Measurements from ENCODE around the gene TAS2R14.

Gene TAS2R14

DNA sequence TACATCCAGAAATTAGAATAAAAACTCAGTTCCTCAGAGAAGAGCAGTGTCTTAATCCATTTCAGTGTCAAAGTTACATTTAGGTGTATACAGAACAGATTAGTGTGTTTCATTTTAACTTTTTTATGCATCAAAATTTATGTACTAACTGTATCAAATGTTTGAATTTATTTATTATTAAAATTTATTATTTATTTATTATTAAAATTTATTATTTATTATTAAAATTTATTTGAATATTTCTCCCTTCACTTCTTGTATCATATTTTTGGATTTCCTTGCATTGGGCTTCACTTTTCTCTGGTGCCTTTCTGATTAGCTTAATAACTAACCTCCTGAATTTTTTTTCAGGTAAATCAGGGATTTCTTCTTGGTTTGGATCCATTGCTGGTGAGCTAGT, 2.3 kb upstream of the TAS2R14 start:
- Mint-ChIP-seq H3K9me3 (peaks cover 5% of the 10 kb centered on the region), H3K36me3 (ENCODE audit: low read depth) (peaks cover 2% of the 10 kb centered on the region), H3K4me1 (ENCODE audit: low read depth) (peaks cover 8% of the 10 kb centered on the region), H3K27me3 (no peaks in the 10 kb centered on the region), H3K27ac (no peak overlapping the region), H3K4me3 (no peak overlapping the region)
- no peak for DNase-seq

- peaks cover 2% of the 10 kb centered on the region for H3K36me3 Mint-ChIP-seq (ENCODE audit: low read depth)
- H3K27ac Mint-ChIP-seq = no peak overlapping the region
These were observed 1.3 kb upstream of the TAS2R14 start for GRCh38 chr12:10940389-10940788.

DNA sequence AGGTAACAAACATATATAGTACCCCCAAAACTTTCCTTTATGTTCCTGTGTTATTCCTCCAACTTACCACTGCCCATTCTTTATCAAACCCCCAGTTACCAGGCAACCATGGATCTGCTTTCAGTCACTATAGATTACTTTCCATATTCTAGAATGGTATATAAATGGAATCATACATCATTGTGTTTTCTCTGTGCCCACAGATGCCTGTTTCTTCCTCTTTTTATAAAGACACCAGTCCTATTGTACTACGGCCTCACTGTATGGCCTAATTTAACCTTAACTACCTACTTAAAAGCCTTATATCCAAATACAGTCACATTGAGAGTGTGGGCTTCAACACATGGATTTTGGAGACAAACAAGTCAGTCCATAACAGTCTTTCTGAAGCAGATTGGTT, 2.6 kb downstream of the TAS2R14 start:
- Mint-ChIP-seq H3K27ac (no peak overlapping the region), H3K9me3 (no peaks in the 10 kb centered on the region), H3K27me3 (no peaks in the 10 kb centered on the region), H3K36me3 (ENCODE audit: low read depth) (peaks cover under 1% of the 10 kb centered on the region), H3K4me1 (ENCODE audit: low read depth) (no peaks in the 10 kb centered on the region), H3K4me3 (no peak overlapping the region)
- DNase-seq = no peak

More at GRCh38 chr12:10940389-10940788, 1.3 kb upstream of the TAS2R14 start:
- no peaks in the 10 kb centered on the region for H3K9me3 Mint-ChIP-seq
- H3K4me3 Mint-ChIP-seq = no peak overlapping the region
- no peaks in the 10 kb centered on the region for H3K27me3 Mint-ChIP-seq
- peaks cover 8% of the 10 kb centered on the region for H3K4me1 Mint-ChIP-seq (ENCODE audit: low read depth)
- no peak for DNase-seq

GRCh38 chr12:10928746-10929286, 10.2 kb downstream of the TAS2R14 start, which contains the start of gene PRH2:
Gene PRH2 (plus strand): TSS chr12:10929236. CDS start chr12:10929274, 38 bp downstream.
- Mint-ChIP-seq H3K36me3 (ENCODE audit: low read depth) (peaks cover 3% of the 10 kb centered on the region), H3K27ac (no peak within 1 kb of the TSS), H3K4me1 (ENCODE audit: low read depth) (no peaks in the 10 kb centered on the region), H3K9me3 (no peaks in the 10 kb centered on the region), H3K4me3 (no peak within 1 kb of the TSS), H3K27me3 (no peaks in the 10 kb centered on the region)
- no peak for DNase-seq

- H3K9me3 Mint-ChIP-seq = no peaks in the 10 kb centered on the region
- no peaks in the 10 kb centered on the region for H3K4me1 Mint-ChIP-seq (ENCODE audit: low read depth)
- DNase-seq = no peak
- no peaks in the 10 kb centered on the region for H3K27me3 Mint-ChIP-seq
- H3K4me3 Mint-ChIP-seq = no peak overlapping the region
- H3K27ac Mint-ChIP-seq = no peak overlapping the region
- H3K36me3 Mint-ChIP-seq (ENCODE audit: low read depth) = peaks cover 3% of the 10 kb centered on the region
These were observed 12.8 kb downstream of the TAS2R14 start for GRCh38 chr12:10926269-10926668.

GRCh38 chr12:10919809-10920208, 19.3 kb downstream of the TAS2R14 start:
- Mint-ChIP-seq H3K27ac (no peak overlapping the region), H3K4me1 (ENCODE audit: low read depth) (no peaks in the 10 kb centered on the region), H3K9me3 (no peaks in the 10 kb centered on the region), H3K36me3 (ENCODE audit: low read depth) (no peaks in the 10 kb centered on the region), H3K4me3 (no peak overlapping the region), H3K27me3 (no peaks in the 10 kb centered on the region)
- DNase-seq = no peak

DNA sequence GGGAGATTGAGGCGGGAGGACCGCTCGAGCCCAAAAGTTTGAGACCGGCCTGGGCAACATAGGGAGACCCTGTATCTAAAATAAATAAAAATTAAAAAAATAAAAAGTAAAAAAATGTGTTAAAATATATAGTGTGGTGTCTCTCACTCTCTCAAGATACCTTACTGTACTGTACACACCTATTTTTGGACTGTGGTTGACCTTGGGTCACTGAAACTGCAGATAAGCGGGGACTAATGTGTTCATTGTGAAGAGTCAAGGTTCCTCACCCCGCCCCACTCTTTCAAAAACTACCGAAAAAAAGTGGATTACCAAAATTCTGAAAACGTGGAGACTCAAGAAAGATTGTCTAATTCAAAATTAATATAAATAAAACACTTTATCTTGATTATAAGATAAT, 28.7 kb downstream of the TAS2R14 start:
- H3K4me3 Mint-ChIP-seq = no peak overlapping the region
- peaks cover 7% of the 10 kb centered on the region for H3K9me3 Mint-ChIP-seq
- no peaks in the 10 kb centered on the region for H3K4me1 Mint-ChIP-seq (ENCODE audit: low read depth)

DNA sequence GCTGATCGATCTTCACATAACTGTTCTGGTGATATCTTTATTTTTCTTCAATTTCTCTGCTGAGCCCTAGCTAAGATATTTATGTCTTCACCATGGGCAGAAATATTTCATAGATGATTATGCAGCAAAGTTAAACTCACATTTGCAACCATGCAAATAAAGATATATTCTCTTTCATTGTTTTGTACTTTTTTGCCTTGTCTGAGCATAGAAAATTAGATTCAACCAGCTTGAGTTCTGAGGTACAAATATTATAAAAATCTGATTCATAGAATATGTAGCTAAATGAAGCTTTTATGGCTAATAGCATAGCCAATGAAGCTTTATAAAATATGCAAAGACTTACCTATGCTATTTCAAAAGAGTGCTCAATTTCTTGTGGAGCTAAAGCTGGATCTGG, 29.6 kb downstream of the TAS2R14 start, which contains the start of gene TAS2R13:
Gene TAS2R13 (minus strand): TSS at position 101 of the 400 bp plus-strand sequence. CDS start 264 bp downstream, outside the sequence.
- Mint-ChIP-seq H3K4me3 (no peak within 1 kb of the TSS), H3K4me1 (ENCODE audit: low read depth) (no peaks in the 10 kb centered on the region)
- DNase-seq = no peak

More for the DNA sequence above, 28.7 kb downstream of the TAS2R14 start:
- Mint-ChIP-seq H3K36me3 (ENCODE audit: low read depth) (peaks cover 48% of the 10 kb centered on the region), H3K27ac (no peak overlapping the region), H3K27me3 (no peaks in the 10 kb centered on the region)
- DNase-seq = no peak

DNA sequence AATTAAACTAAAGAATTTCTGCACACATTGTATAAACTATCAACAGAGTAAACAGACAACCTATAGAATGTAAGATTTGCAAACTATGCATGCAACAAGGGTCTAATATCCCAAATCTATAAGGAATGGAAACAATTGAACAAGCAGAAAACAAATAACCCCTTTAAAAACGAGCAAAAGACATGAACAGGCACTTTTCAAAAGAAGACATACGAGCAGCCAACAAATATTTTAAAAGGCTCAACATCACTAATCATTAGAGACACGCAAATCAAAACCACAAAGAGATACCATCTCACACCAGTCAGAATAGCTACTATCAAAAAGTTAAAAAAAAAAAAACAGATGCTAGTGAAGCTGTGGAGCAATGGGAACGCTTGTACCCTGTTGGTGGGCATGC, 34.4 kb downstream of the TAS2R14 start:
- no peaks in the 10 kb centered on the region for H3K27me3 Mint-ChIP-seq
- no peak for DNase-seq
- no peak overlapping the region for H3K4me3 Mint-ChIP-seq
- peaks cover 69% of the 10 kb centered on the region for H3K36me3 Mint-ChIP-seq (ENCODE audit: low read depth)
- H3K4me1 Mint-ChIP-seq (ENCODE audit: low read depth) = no peaks in the 10 kb centered on the region
- no peak overlapping the region for H3K27ac Mint-ChIP-seq
- peaks cover 33% of the 10 kb centered on the region for H3K9me3 Mint-ChIP-seq

More for the DNA sequence above, 29.6 kb downstream of the TAS2R14 start, which contains the start of gene TAS2R13:
- peaks cover 14% of the 10 kb centered on the region for H3K9me3 Mint-ChIP-seq
- no peak within 1 kb of the TSS for H3K27ac Mint-ChIP-seq
- no peaks in the 10 kb centered on the region for H3K27me3 Mint-ChIP-seq
- peaks cover 57% of the 10 kb centered on the region for H3K36me3 Mint-ChIP-seq (ENCODE audit: low read depth)

DNA sequence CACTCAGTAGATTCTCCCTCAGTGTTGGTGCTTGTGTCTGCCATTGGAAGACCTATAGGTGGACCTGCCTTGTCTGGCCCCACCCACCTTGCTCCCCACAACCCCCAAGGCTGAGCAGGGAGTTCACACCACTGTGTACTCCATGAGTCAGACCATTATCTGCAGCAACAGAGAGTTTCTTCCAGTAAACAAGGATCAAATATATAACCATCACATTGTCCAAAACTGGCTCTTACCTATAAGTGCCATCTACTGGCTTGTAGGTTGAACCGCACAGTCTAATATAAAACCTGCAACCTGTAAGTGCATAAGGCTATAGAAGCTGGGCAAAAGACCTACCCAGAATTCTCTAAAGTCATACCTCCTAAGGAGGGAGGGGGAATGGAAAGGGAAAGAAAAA, 37.6 kb downstream of the TAS2R14 start:
- Mint-ChIP-seq H3K4me3 (no peak overlapping the region), H3K27me3 (no peaks in the 10 kb centered on the region), H3K9me3 (peaks cover 28% of the 10 kb centered on the region), H3K36me3 (ENCODE audit: low read depth) (peaks cover 55% of the 10 kb centered on the region), H3K27ac (no peak overlapping the region), H3K4me1 (ENCODE audit: low read depth) (no peaks in the 10 kb centered on the region)
- no peak for DNase-seq

DNA sequence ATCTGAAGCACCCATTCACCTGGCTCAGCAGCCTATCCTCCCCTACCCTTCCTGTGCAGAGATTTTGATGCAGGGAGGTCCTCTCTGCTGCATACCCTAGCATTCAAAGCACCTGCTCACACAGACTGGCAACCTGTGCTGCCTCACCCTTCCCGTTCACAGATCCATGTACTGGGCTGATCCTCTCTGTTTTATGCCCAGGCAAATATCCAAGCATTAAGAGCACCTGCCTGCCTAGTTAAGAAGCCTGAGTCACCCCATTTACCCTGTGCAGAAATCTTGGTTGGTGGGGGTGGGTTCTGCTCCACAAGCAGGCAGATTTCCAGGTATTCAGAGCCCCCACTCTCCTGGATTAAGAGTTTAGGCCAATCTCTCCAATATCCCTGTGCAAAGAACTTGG, 38.1 kb downstream of the TAS2R14 start:
- Mint-ChIP-seq H3K27ac (no peak overlapping the region), H3K4me1 (ENCODE audit: low read depth) (no peaks in the 10 kb centered on the region), H3K27me3 (no peaks in the 10 kb centered on the region), H3K4me3 (no peak overlapping the region), H3K36me3 (ENCODE audit: low read depth) (peaks cover 51% of the 10 kb centered on the region), H3K9me3 (peaks cover 28% of the 10 kb centered on the region)
- no peak for DNase-seq

GRCh38 chr12:10900530-10900929, 38.5 kb downstream of the TAS2R14 start:
- H3K4me1 Mint-ChIP-seq (ENCODE audit: low read depth) = no peaks in the 10 kb centered on the region
- H3K27ac Mint-ChIP-seq = no peak overlapping the region
- peaks cover 48% of the 10 kb centered on the region for H3K36me3 Mint-ChIP-seq (ENCODE audit: low read depth)
- no peak for DNase-seq
- H3K27me3 Mint-ChIP-seq = no peaks in the 10 kb centered on the region
- H3K9me3 Mint-ChIP-seq = peaks cover 28% of the 10 kb centered on the region
- no peak overlapping the region for H3K4me3 Mint-ChIP-seq

DNA sequence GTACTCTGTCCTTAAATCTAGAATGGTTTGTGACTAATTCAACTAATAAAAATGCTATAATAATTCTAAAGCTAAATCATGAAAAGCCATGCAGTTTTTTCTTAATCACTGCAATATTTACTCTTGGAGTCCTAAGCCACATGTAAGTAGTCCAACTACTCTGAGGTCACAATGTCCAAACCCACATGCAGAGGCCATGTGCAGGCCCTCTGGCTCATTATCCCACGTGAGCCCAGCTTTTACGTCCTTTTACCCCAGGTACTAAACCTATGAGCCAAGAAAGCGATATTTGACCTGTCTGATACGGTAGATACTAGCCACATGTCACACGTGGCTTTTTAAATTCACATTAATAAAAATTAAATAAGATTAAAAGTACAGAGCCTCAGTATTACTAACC, 42.2 kb downstream of the TAS2R14 start:
- H3K9me3 Mint-ChIP-seq = peaks cover 2% of the 10 kb centered on the region
- no peaks in the 10 kb centered on the region for H3K27me3 Mint-ChIP-seq
- H3K36me3 Mint-ChIP-seq (ENCODE audit: low read depth) = peaks cover 33% of the 10 kb centered on the region
- H3K4me1 Mint-ChIP-seq (ENCODE audit: low read depth) = no peaks in the 10 kb centered on the region
- H3K27ac Mint-ChIP-seq = no peak overlapping the region
- H3K4me3 Mint-ChIP-seq = no peak overlapping the region
- DNase-seq = no peak

GRCh38 chr12:10891937-10892336, 47.1 kb downstream of the TAS2R14 start:
- no peak overlapping the region for H3K27ac Mint-ChIP-seq
- H3K4me3 Mint-ChIP-seq = no peak overlapping the region
- no peaks in the 10 kb centered on the region for H3K27me3 Mint-ChIP-seq

DNA sequence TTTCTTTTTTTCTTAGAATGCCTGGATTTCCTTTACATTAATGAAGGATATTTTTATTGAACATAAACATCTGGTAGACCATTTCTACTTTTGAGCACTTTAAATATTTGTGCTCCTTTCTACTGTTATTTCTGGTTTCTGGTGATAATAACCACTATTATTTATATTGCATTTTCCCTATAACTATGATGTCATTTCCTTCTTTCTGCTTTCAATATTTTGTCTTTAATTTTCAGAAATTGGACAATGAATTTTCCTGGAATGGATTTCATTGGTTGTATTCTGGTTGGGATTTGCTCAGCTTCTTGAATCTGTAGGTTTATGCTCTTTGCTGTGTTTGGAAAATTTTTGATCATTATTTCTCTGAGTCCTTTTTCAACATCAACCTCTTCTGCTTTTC, 49.8 kb downstream of the TAS2R14 start:
- Mint-ChIP-seq H3K4me3 (no peak overlapping the region), H3K27ac (no peak overlapping the region), H3K27me3 (no peaks in the 10 kb centered on the region), H3K36me3 (ENCODE audit: low read depth) (peaks cover 25% of the 10 kb centered on the region), H3K4me1 (ENCODE audit: low read depth) (no peaks in the 10 kb centered on the region), H3K9me3 (no peaks in the 10 kb centered on the region)
- no peak for DNase-seq

More at GRCh38 chr12:10891937-10892336, 47.1 kb downstream of the TAS2R14 start:
- Mint-ChIP-seq H3K36me3 (ENCODE audit: low read depth) (peaks cover 32% of the 10 kb centered on the region), H3K9me3 (no peaks in the 10 kb centered on the region), H3K4me1 (ENCODE audit: low read depth) (no peaks in the 10 kb centered on the region)
- no peak for DNase-seq

Data from activated T-cell treated with anti-CD3 and anti-CD28 coated beads, Interleukin-2, amount 50 U/mL, for 24 hours (primary cell).